Natural killer cell (primary cell): ENCODE data around the gene RGS6. TPM values are rescaled to one million over a fixed set of nuclear protein-coding genes. Genes with fewer than 3 reads are reported as not detected.
A peak's percentile ranks its signal among the peaks of the same experiment; 100 is the strongest.

ENCODE experiments used
- ATAC-seq, 3 donors: fragments of 150-1000 bp in 2 of 3; fragments of 200-7000 bp in 1 of 3; cut with Tn5 transposase; 1 replicate in 1 of 3; 2 replicates in 2 of 3; pipeline ENCODE4 v1.10.0; 2021; ENCODE audit warnings: mild to moderate bottlenecking in 2 of 3, moderate library complexity in 2 of 3
- DNase-seq, 2 donors: peaks; one replicate each; pipeline versions ENCODE4 v3.0.0 to v3.0.0-alpha.2; 2013 to 2021; ENCODE audit warnings: mixed read lengths in 1 of 2
- H3K27ac ChIP-seq: one replicate; pipeline ENCODE4 v1.5.1; 2013; ENCODE audit warnings: mild to moderate bottlenecking, low read length
- H3K27me3 ChIP-seq: one replicate; pipeline ENCODE4 v1.6.1; 2013; ENCODE audit warnings: low read length; ENCODE audit not compliant: control insufficient read depth, insufficient read depth
- H3K36me3 ChIP-seq: one replicate; pipeline ENCODE4 v1.6.1; 2013; ENCODE audit warnings: low read length; ENCODE audit not compliant: control insufficient read depth, insufficient read depth
- H3K4me1 ChIP-seq: one replicate; pipeline ENCODE4 v1.6.1; 2013; ENCODE audit warnings: low read length; ENCODE audit not compliant: control insufficient read depth, insufficient read depth
- H3K4me3 ChIP-seq: one replicate; pipeline ENCODE4 v1.5.1; 2013; ENCODE audit warnings: low read length
- H3K9me3 ChIP-seq: one replicate; pipeline ENCODE4 v1.6.1; 2013; ENCODE audit warnings: low read length; ENCODE audit not compliant: control insufficient read depth, insufficient read depth
- H3K27ac Mint-ChIP-seq, 2 donors: one replicate each; pipeline ENCODE4 v1.8.0; 2022; ENCODE audit warnings: mild to moderate bottlenecking in 2 of 2, mixed read lengths in 2 of 2, moderate library complexity in 1 of 2
- H3K27me3 Mint-ChIP-seq, 2 donors: one replicate each; pipeline ENCODE4 v1.8.0; 2022; ENCODE audit warnings: low read depth in 2 of 2, mixed read lengths in 2 of 2
- H3K36me3 Mint-ChIP-seq: one replicate; pipeline ENCODE4 v1.8.0; 2022; ENCODE audit warnings: mixed read lengths
- H3K4me1 Mint-ChIP-seq, 2 donors: one replicate each; pipeline ENCODE4 v1.8.0; 2022; ENCODE audit warnings: mixed read lengths in 2 of 2
- H3K4me3 Mint-ChIP-seq: one replicate; pipeline ENCODE4 v1.8.0; 2022; ENCODE audit warnings: mild to moderate bottlenecking, moderate library complexity, mixed read lengths
- H3K9me3 Mint-ChIP-seq, 2 donors: one replicate each; pipeline ENCODE4 v1.8.0; 2022; ENCODE audit warnings: mixed read lengths in 2 of 2
- WGBS: methylation state at CpG from one replicate; pipeline ENCODE4 v1.1.7; 2013; ENCODE audit warnings: missing lambda C conversion rate; ENCODE audit not compliant: insufficient coverage; 5-methylcytosine and 5-hydroxymethylcytosine counted together
- intact Hi-C: fragments of 100-400 bp; cut with micrococcal nuclease; formaldehyde crosslinking; loops from one replicate; pipeline ENCODE4 v1.14.2; 2022
- total RNA-seq, 4 donors: library from RNA; stranded (reverse); fragments of 120-200 nt in 1 of 4; gene quantifications; one replicate each; pipeline versions ENCODE4 v1.2.3 to v1.2.4, GENCODE V29; 2013 to 2022
- TF ChIP-seq, protein P1 (sequence below): fragments of 200-600 bp; IDR thresholded peaks from one replicate; pipeline ENCODE4 v1.8.0; 2022; ENCODE audit warnings: antibody characterized with exemption

Gene RGS6
- total RNA-seq, 3 donors from 2014 or later (not counting 1 experiment from before 2014, with no cell fraction given), result 0.75 to 1.4 TPM; not detected in 1

DNA sequence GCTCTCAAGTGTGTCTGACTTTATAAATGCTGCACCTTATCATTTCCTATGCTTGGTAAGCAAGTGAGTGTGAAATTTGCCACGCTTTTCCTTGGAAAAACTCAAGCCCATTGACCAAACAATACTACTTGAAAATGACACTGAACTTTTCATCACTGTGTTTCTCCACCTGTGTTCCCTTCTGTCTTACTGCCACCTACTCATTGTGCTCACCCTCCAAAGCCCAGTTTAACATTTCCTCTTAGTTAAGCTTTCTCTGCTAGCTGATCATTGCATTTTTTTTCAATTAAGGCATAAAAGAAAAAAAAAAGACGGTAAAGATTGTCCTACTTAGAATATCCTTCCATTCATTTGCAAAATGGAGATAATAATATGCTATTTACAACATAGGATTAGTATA is 516.0 kb downstream of the RGS6 start:
- H3K27ac ChIP-seq, result no peak overlapping the region
- TF ChIP-seq, protein P1, sequence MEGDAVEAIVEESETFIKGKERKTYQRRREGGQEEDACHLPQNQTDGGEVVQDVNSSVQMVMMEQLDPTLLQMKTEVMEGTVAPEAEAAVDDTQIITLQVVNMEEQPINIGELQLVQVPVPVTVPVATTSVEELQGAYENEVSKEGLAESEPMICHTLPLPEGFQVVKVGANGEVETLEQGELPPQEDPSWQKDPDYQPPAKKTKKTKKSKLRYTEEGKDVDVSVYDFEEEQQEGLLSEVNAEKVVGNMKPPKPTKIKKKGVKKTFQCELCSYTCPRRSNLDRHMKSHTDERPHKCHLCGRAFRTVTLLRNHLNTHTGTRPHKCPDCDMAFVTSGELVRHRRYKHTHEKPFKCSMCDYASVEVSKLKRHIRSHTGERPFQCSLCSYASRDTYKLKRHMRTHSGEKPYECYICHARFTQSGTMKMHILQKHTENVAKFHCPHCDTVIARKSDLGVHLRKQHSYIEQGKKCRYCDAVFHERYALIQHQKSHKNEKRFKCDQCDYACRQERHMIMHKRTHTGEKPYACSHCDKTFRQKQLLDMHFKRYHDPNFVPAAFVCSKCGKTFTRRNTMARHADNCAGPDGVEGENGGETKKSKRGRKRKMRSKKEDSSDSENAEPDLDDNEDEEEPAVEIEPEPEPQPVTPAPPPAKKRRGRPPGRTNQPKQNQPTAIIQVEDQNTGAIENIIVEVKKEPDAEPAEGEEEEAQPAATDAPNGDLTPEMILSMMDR, result no peak
- ATAC-seq (no peak), DNase-seq (no peak)
- no peaks in the 10 kb centered on the region for H3K9me3 Mint-ChIP-seq
- H3K27ac Mint-ChIP-seq, result no peak overlapping the region
- WGBS, result 100% methylated on average over 1 of the region's 2 CpGs
- no peak overlapping the region for H3K4me3 Mint-ChIP-seq
- H3K27me3 ChIP-seq, result no peaks in the 10 kb centered on the region
- H3K27me3 Mint-ChIP-seq, result no peaks in the 10 kb centered on the region
- intact Hi-C loops, result no loop called here
- no peaks in the 10 kb centered on the region for H3K9me3 ChIP-seq
- no peak overlapping the region for H3K4me3 ChIP-seq
- H3K36me3 Mint-ChIP-seq, result no peaks in the 10 kb centered on the region
- H3K4me1 Mint-ChIP-seq, result peaks cover 46 to 51% of the 10 kb centered on the region in 2 donors
- peaks cover 50% of the 10 kb centered on the region for H3K4me1 ChIP-seq
- H3K36me3 ChIP-seq, result no peaks in the 10 kb centered on the region

DNA sequence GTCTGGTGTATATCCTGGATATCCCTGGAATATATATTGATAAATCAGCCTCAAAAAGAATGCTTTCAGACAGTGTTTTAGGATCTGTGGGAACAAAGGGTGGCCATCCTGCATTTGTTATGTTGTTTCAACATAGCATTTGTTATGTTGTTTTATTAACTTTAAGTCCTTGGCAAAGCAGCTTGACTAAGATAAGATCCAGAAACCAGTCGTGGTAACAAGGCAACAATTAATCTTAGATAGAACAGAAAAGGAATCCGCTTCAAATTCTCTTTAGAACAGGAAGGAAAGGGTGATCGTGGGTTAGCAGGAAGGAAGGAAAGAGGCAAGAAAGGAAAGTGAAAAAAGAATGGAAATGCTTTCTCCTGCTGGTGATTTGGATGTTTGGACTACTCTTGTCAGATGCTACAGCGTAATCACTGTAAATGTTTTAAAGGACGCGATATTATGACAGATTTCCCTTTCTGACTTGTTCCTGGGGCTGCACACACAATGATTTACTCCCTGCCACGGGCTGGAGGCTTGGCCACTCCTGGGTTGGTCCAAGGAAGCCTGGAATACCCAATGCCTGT is 518.3 kb downstream of the RGS6 start:
- Histone ChIP-seq H3K4me3 (no peak overlapping the region), H3K27me3 (no peaks in the 10 kb centered on the region), H3K9me3 (no peaks in the 10 kb centered on the region), H3K4me1 (peaks cover 33% of the 10 kb centered on the region), H3K27ac (peak overlapping the region; percentile 77), H3K36me3 (no peaks in the 10 kb centered on the region)
- intact Hi-C loops, result loop anchor here (1.0 to 5.0 kb wide), 3 partner anchors 26 to 142 kb away; no protein-coding TSS in a partner anchor
- Mint-ChIP-seq H3K9me3 (no peaks in the 10 kb centered on the region), H3K36me3 (no peaks in the 10 kb centered on the region), H3K27me3 (no peaks in the 10 kb centered on the region), H3K4me1 (peaks cover 37 to 40% of the 10 kb centered on the region in 2 donors), H3K4me3 (peak overlapping the region; percentile 73), H3K27ac (peak overlapping the region; percentile 90 to 95)
- no peak for ATAC-seq
- TF ChIP-seq, protein P1, result no peak
- 66% methylated on average over 7 of the region's 7 CpGs for WGBS
- no peak for DNase-seq

DNA sequence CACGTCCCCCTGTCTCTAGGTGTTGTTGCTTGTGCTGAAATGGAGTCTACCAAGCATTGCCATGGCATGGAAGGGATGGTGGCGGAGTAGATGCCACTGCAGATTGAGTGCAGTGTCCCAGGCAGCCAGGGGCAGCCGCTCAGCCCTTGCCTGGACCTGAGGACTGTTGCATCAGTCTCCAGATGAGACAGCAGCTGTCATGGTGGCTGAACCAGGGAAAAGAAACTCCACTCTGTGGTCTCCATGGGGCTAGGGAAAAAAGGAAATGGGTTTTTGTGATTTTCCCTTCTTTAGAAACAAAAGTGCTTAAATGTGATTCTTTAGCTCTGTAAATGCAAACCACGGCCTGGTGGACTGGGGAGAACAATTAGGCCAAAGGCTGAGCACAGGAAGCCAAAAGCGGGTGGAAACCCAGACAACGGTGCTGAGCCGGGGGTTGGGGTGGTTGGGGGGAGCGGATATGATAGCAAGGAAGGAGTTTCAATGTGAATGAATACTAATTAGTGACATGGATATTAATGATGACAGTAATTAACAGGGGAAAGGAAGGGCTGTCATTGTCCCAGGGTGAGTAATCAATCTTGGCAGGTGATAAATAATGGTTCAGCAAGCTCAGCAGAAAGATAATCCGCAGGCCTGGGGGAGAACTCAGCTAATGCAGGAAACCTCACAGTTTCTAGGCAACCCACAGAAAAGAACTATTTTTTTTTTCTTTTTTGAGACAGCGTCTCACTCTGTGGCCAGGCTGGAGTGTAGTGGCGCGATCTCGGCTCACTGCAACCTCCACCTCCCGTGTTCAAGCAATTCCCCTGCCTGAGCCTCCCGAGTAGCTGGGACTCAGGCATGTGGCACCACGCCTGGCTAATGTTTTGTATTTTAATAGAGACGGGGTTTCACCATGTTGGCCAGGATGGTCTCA is 519.1 kb downstream of the RGS6 start:
- Histone ChIP-seq H3K4me1 (peaks cover 33% of the 10 kb centered on the region), H3K9me3 (no peaks in the 10 kb centered on the region), H3K27me3 (no peaks in the 10 kb centered on the region), H3K4me3 (peak overlapping the region; percentile 3), H3K36me3 (no peaks in the 10 kb centered on the region), H3K27ac (peak overlapping the region; percentile 77)
- H3K27ac Mint-ChIP-seq, result peak overlapping the region; percentile 90 to 95
- intact Hi-C loops, result loop anchor here (1.0 to 5.0 kb wide), 3 partner anchors 25 to 141 kb away; no protein-coding TSS in a partner anchor
- H3K4me1 Mint-ChIP-seq, result peaks cover 36 to 37% of the 10 kb centered on the region in 2 donors
- no peaks in the 10 kb centered on the region for H3K36me3 Mint-ChIP-seq
- peak overlapping the region; percentile 73 for H3K4me3 Mint-ChIP-seq
- ATAC-seq (peak; percentile 79 to 90 (median 85)), DNase-seq (peak; percentile 40 to 71)
- TF ChIP-seq, protein P1, result no peak
- H3K27me3 Mint-ChIP-seq, result no peaks in the 10 kb centered on the region
- WGBS, result 16% methylated on average over 17 of the region's 17 CpGs
- no peaks in the 10 kb centered on the region for H3K9me3 Mint-ChIP-seq
